M059J (cell line): ENCODE measurements around the gene STT3A. TPM values are rescaled to one million over a fixed set of nuclear protein-coding genes. Genes with fewer than 3 reads are reported as not detected.
"Not testable (repeated sequence)": the region's sequence is repeated elsewhere in the genome, so short reads cannot be mapped to it uniquely, and the experiment has no call there.

ENCODE experiments used
- DNase-seq: peaks from one replicate; pipeline ENCODE4 v3.0.0-alpha.2; 2012; ENCODE audit warnings: low read depth
- total RNA-seq: library from RNA; depleted of rRNA; stranded (reverse); fragments of >200 nt; shearing (Covaris generic); gene quantifications from 2 replicates; pipeline ENCODE4 v1.2.3, GENCODE V29; 2014; rRNA removed

Gene STT3A
- total RNA-seq = 421 and 482 TPM in 2 replicates

DNA sequence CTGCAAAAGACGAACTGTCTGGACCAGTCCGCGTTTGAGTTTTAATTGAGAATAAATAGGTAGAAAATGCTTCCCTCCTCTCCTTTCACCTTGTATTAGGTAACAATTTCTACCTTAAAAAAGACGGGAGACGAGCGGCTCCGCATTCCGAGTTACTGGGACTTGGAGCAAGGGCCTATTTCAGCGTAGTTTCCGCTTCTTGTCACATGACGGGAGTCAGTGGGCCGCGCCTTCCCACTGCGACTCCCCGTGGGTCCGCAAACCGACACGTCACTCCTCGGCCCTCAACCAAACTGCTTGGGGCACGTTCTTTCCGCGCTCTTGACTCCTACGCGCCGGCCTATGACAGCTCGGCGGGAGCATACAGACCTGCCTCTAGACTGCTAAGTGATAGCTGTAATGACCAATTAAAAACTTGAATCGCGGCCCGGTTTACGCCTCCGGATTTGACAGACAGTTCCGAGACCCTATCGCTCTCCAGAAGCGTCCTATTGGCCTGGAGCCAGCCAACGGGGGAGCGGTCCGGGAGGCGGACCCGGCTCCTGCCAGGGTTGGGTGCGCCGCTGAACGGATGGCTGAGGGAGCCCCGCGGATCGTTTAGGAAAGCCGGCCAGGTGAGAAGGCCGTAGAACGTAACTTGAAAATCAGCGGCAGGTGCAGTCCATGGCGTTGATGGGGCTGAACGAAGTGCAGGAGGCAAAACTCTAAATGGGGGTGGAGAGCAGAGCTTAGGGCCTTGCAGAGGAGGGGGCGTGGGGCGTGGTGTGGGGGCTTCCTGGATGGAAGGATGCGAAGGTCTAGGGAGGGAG lies at the start of gene STT3A:
STT3A (plus strand) TSS at position 548 of the 809 bp plus-strand sequence. CDS start 3,064 bp downstream, outside the sequence.
- peak; percentile 99 for DNase-seq

DNA sequence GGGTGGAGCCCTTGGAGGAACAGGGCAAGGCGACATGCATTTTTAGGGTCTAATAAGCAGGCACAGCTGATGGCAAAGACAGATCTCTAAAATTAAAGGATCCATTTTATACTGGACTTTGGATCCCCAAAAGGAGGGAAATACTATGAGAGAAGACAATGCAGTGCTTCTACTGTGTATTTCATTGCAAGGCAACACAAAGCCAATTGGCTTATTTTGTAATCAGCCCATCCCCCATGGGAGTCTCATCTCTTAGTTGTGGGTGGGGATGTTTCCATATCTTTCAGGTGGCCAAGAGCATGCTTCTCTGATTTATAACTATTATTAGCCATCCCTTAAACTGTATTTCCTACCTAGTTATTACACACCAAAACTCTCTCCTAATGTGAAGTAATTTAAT lies 41.9 kb upstream of the STT3A start:
- no peak for DNase-seq

DNA sequence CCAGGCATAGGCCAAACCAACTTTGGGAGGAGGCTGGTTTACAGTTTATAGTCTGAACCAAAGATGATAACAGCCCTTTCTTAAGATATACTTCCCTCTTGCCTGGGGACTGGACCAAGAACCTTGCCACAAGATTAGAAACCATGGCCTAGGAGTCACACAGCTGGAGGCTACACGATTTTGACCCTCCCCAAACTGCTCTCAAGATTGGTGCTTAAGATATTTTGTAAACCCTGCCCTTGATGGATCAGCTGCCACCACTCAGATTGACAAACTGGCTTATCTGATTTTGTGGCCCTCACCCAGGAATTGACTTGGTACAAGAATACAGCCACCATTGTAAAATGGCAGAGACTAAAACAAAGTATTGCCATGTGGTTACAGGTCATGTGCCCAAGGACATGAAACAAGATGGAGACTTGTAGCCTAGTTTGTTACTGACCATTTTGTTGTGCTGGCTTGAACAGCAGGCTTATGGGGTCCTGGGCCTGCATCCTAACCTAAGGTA lies 40.8 kb upstream of the STT3A start:
- no peak for DNase-seq

DNA sequence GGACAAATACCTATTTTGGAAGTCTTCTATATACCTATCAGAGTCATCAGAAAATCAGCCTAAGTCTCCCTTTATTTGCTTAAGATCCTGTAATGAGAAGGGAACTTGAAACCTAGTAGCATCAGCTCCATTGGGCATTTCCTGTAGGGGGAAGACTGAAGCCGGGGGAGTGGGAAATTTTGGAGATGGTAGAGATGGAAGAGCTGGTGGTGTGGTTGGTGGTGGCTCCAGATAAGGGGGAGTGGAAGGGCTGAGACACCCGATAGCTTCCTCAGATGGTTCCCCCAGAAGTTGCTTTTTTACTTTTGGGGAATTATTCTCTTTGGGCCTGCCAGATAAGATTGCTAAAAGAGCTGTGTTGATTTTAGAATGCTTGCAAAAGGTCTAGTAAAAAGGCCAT lies 39.7 kb upstream of the STT3A start:
- DNase-seq = no peak

DNA sequence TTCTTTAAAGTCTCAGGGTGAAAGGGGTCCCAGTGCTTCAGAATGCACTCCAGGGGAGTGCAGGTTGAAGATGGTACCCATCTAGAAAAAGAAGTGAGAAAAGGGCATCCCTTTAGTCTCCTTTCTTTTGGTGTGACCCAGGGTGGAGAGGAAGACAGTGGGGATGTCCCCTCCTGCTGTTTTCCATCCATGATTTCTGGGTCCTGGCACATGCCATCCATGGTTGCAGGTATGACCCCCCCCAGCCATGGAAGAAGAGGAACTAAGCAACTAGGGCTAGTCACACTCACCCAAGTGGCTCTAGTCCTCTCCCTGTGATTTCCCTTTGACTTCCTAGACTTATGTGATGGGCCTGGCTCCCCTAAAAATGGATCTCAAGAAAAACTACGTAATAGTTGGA lies 39.3 kb upstream of the STT3A start:
- DNase-seq = no peak

DNA sequence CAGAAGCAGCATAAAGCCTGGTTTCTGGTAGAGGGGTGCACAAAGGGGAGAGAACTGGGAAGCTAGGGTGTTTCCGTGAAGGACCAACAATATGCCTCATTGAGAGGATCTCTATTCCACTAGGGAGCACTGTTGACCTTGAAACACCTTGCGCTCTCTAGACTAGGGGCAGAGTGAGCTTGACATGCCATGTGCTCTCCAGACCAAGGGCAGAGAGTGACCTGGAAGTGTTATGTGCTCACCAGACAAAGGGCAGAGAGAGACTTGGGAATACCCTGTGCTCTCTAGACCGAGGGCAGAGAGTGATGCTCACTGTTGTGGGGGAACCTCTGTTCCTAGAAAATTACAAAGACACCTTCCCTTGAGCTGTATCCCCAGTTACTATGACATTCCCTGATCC lies 38.6 kb upstream of the STT3A start:
- DNase-seq = no peak

DNA sequence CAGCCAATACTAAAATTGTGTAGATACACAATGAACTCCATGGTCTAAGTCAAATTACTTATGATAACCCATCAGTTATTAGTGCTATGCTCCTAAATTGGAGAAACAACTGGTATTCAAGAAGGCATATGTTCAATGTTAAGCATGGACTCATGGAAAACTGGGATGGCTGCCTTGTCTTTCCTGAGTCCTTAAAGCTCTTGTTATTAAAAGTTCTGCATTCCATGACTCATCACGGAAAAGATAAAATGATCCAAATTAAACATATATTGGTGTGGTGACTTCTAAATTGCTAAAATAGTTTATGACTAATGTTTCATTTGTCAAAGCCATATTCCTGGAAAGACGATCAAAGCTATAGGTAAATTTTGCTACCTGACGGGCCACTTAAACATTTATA lies 32.8 kb upstream of the STT3A start:
- no peak for DNase-seq

DNA sequence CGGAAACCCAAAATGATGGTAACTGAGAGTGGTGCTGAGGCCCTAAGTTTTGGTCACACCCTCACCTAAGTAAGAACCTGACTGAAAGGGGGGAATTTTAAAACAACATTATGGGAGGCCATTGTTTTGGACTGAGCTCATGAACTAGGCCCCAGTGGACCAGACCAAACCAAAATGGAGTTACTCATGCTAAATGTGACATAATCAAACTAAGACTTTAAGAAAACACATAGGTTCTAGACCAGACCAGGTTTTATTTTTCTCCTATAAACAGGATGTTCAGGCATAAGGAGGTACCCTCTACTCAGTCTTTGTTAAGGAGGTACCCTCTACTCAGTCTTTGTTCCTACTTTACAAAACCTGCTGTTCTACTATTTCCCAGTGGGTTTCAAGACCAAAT lies 30.7 kb upstream of the STT3A start:
- no peak for DNase-seq

DNA sequence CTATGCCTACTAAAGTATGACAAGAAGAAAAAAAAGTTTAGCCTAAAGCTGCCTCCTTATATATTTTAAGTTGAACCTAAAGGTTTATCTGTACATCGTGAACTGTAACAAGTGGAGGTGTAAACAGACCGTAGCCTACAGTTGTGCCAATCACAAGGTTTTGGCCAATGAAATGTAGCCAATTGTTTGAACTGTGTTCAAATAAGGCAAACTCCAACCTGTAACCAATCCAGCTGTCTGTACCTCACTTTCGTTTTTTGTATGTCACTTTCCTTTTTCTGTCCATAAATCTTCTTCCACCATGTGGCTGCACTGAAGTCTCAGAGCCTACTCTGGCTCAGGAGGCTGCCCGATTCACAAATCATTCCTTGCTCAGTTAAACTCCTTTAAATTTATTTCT lies 30.2 kb upstream of the STT3A start:
- DNase-seq = no peak

DNA sequence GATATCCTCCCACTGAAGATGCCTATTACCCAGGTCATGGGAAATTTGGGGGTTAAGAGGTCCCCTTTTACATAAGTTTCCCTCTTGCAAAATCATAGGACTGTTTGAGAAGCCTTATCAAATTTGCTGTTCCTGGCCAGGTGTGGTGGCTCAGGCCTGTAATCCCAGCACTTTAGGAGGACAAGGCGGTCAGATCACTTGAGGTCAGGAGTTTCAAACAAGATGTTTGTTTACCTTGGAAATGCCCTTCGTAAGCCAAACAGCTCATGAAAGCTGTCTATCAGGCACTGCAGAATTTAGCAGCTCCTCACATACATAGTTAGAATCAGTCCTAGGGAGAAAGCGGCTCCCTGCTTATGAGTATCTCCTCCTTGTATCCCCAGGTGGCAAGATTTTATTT lies 28.3 kb upstream of the STT3A start:
- no peak for DNase-seq

DNA sequence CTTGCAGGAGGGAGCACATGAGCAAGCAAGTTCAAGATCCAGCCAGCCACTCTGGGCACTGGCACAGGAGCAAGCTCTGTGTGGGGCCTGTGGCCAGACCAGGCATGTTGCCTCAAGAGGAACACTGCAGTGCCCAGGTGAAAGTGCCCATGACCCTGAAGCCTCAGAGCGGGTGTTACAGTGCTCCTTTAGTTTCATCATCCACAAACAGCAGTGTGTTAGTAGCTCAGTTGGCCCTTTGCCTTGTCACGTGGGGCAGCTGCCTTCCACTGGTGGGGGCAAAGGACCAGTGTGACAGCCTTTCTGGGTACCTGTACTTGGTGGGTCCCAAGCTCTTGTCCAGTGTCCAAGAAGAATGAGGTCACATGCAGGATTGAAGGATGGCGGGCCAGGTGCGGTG lies 26.4 kb upstream of the STT3A start:
- DNase-seq = no peak

DNA sequence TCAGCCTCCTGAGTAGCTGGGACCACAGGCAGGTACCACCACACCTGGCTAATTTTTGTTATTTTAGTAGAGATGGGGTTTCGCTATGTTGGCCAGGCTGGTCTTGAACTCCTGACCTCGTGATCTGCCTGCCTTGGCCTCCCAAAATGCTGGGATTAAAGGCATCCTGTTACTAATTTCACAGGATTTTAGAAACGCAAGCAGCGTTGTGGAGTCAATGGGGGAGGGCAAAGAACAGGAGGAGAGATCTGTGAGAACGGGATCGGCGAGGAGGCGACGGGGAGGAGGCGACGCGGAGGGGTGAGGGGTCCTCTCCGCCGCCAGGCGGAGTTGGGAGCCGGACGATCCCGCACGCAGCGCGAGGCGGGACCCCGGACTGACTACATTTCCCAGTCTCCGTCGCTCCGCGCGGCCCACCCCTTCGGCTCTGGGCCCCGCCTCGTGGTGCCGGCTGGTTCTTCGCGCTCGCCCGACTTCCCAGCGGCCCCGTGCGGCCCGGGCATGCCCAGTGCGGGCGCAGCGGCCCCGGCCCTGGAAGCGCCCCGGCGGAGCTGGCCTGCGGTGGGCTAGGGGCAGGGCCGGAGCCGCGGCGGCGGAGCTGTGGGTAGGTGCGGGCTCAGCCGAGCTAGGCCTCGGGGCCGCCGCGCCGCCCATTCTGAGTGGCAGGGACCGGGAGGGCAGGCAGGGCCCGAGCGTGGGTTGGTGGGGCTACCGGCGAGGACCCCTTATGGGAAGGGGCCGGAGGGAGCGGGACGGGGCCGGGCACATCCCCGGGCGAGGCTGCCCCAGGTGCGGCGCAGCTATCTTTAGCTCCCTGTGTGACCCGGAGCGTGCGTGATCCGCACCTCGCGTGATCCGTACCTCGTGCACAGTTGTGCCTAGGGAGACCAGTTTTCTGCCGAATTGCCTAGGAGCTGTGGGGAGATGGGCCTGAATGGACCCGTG lies 23.4 kb upstream of the STT3A start, which contains the start of gene EI24:
EI24 (plus strand) TSS at position 508 of the 945 bp plus-strand sequence. CDS start 3,051 bp downstream, outside the sequence.
- DNase-seq = peak; percentile 91

DNA sequence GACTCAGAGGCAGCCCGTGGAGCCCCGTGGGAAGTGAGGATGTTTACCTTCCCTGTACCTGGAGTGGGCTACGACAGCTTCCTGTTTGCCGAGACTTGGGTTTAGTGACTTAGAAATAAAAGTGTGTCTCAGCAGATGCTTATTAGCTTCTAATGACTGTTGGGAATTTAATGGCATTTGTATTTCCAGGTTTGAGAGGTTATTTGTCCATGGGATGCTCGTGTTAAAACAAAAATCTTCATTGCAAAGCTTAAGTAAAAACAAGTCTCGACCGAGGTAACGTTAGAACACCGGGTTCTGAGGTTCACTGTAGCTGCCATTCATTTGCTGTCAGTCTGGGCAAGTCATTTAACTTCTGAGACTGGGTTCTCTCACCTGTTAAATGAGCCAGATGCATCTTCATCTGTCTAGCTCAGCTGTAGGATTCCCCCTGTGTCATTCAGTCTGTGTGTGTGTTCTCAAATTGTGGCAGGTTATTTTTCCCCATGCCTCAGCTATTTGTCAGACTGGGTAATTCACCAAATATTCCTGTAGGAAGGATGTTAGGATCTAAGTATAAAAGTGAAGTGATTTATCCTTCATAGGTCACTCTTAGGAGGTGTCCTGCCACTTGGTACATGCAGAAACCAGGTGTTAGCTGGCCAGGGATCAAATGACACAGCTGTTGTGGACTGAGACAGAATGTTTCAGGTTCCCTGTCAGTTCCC lies 22.6 kb upstream of the STT3A start:
- DNase-seq = peak; percentile 11

DNA sequence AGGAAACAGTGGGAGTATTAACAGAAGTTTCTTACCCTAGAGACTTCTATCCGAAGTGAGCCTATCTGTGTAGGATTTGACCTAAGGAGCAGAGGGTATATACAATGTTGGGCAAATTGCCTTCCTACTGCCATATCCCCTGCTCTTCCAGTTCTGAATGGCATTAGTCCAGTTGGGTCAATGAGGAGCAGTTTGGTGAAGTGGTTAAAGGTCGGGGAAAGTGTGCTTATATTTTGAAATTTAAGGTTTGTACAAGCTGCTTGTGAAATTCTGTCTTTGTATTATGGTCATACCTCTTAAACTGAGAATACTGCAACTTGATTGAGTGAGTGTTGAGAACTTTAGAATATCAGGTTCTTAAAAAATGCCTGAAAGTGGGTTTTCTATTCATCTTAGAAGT lies 21.7 kb upstream of the STT3A start:
- no peak for DNase-seq

DNA sequence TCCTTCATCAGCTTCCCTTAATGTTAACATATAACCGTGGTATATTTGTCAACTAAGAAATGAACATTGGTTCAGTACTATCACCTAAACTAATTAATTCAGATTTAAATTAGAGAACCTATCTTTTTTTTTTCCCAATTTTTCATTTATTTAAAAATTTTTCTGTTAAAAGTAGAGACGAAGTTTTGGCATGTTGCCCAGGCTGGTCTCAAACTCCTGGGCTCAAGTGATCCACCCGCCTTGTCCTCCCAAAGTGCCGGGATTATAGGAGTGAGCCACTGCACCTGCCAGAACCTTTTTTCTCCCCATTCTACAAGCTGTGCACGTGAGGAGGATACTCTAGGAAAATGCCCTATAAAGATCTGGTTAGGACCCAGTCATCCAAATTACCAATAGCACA lies 19.7 kb upstream of the STT3A start:
- no peak for DNase-seq

DNA sequence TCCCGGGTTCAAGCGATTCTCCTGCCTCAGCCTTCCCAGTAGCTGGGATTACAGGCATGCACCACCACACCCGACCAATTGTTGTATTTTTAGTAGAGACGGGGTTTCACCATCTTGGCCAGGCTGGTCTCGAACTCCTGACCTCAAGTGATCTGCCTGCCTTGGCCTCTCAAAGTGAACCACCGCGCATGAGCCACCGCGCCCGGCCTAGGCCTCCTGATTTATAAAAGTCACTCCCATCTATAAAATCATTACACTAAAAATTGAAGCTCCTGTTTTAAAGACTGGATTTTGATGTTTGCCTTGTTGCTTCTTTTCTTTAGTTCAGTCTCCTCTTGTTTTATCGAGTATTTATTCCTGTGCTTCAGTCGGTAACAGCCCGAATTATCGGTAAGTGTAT lies 15.5 kb upstream of the STT3A start:
- not testable (repeated sequence) for DNase-seq

DNA sequence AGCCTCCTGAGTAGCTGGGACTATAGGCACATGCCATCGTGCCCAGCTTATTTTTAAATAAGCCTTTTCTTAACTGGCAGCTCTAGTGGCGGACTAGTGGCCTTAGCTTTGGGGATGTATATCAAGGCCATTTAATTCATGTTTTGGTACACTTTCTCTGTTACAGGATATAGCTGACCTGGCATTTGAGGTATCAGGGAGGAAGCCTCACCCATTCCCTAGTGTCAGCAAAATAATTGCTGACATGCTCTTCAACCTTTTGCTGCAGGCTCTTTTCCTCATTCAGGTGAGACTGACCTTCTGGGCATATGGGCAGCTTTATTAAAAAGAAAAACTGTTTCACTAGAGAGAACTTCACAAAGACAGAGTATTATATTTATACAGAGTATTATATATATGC lies 13.9 kb upstream of the STT3A start:
- no peak for DNase-seq

DNA sequence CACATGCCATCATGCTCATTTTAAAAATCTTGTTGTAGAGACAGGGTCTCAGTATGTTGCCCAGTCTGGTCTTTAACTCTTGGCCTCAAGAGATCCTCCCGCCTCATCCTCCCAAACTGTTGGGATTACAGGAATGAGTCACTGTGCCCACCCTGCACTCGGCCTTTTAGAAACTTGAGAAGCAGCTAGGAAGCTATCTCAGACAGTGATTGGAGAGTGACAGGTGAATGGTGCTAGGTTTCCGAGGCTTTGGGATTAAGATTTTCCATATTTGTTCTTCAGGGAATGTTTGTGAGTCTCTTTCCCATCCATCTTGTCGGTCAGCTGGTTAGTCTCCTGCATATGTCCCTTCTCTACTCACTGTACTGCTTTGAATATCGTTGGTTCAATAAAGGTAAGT lies 12.8 kb upstream of the STT3A start:
- no peak for DNase-seq

DNA sequence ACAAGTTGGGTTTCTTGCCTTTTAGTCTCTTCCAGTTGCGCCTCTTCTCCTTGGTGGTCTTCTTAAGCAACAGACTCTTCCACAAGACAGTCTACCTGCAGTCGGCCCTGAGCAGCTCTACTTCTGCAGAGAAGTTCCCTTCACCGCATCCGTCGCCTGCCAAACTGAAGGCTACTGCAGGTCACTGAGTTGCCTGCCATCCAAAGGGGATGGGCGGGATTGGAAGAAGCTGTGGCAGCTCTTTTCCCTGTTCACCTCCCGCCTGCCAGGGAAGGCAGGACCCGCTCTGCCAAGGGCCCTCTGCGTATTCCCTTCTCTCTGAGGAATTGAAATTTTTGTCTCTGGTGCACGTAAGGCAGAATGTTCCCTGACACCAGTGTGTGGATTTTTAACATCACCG lies 9.2 kb upstream of the STT3A start:
- no peak for DNase-seq

DNA sequence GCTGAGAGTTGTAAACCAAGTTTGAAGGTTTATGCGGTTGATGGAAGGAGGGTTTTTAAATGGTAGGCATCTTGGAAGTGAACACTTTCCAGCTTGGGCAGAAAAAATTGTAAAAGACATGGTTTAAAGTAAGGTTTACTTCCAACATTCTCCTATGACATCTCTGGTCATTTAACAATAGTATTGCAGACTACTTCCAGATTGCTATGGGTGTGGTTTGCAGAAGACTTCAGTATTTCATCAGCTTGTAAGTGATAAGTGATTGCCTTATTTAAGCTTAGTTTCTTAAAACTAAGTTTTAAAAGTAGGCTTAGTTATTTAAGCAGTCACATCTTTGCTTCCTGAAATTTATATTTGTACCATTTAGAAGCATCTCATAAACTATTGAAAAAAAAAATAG lies 7.2 kb upstream of the STT3A start:
- no peak for DNase-seq

DNA sequence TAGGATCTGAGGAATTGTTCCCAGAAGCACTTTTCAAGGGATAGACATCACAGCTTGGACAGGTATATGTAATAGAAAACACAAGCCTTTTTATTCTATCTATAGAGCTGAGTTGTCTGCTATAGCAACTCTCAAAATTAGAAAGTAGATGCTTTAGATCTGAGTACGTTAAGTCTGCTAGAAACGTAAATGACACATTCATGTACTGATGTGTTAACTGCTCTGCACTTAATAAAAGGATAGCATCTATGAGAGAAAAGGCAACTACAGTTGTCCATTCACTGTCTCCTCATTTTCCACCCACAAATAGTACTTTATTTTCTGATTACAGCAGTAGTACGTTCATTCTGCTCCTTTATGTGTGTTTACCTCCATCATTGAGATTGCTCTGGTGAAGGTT lies 6.0 kb upstream of the STT3A start:
- no peak for DNase-seq

DNA sequence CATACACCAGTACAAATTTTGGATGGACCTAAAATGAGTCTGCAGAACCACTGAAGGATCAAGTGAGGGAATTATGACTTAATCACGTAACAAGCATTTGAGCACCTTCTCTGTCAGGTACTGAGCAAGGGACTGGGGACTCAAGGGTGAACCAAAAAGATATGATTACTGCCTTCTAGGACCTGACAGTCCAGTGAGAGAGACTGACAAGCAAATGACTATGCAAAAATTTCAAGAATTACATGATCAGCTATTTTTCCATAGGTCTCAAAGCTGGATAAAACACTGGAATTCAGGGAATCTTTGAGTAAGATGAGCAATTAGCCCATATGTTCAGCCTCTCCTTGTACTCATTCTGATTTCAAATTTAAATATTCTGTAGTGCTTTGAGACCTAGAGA lies 5.2 kb upstream of the STT3A start:
- no peak for DNase-seq
